Psoas muscle (tissue), 8 donors: ENCODE measurements around the gene ATF6. TPM values are rescaled to one million over a fixed set of nuclear protein-coding genes. Genes with fewer than 3 reads are reported as not detected.
"Not testable (repeated sequence)": the region's sequence is repeated elsewhere in the genome, so short reads cannot be mapped to it uniquely, and the experiment has no call there.

Source experiments
- ATAC-seq, 4 donors: fragments of 200-7000 bp; cut with Tn5 transposase; one replicate each; pipeline ENCODE4 v1.9.1; 2020; ENCODE audit warnings: moderate library complexity in 3 of 4, mild to moderate bottlenecking in 2 of 4
- DNase-seq, 2 donors: peaks; one replicate each; pipeline ENCODE4 v3.0.0-alpha.2; 2020
- H3K27ac ChIP-seq: fragments of 200-600 bp; one replicate; pipeline ENCODE4 v1.8.0; 2022
- H3K27me3 ChIP-seq, 3 donors: fragments of 200-600 bp in 1 of 3; one replicate each; pipeline versions ENCODE4 v1.6.1 to v1.8.0; 2013 to 2022; ENCODE audit warnings: low read length in 2 of 3, mild to moderate bottlenecking in 2 of 3, moderate library complexity in 1 of 3; ENCODE audit not compliant: insufficient read depth in 3 of 3
- H3K36me3 ChIP-seq, 2 donors: fragments of 200-600 bp in 1 of 2; one replicate each; pipeline versions ENCODE4 v1.6.1 to v1.8.0; 2013 to 2022; ENCODE audit warnings: low read depth in 1 of 2, mild to moderate bottlenecking in 1 of 2, moderate library complexity in 1 of 2; ENCODE audit not compliant: insufficient read depth in 1 of 2
- H3K4me1 ChIP-seq: fragments of 200-600 bp; one replicate; pipeline ENCODE4 v1.8.0; 2022
- H3K4me3 ChIP-seq: fragments of 200-600 bp; one replicate; pipeline ENCODE4 v1.8.0; 2022; ENCODE audit warnings: mild to moderate bottlenecking
- H3K9me3 ChIP-seq: fragments of 200-600 bp; one replicate; pipeline ENCODE4 v1.8.0; 2022
- CTCF ChIP-seq: fragments of 200-600 bp; IDR thresholded peaks from one replicate; pipeline ENCODE4 v1.8.0; 2022; ENCODE audit warnings: antibody characterized with exemption
- WGBS, 3 donors: extraction: QIAGEN DNeasy Blood & Tissue Kit; methylation state at CpG; one replicate each; pipeline versions ENCODE4 v1.1.6 to v1.1.7; 2013; 5-methylcytosine and 5-hydroxymethylcytosine counted together
- intact Hi-C, 2 donors: fragments of 100-400 bp; cut with DNase I; formaldehyde crosslinking; loops; one replicate each; pipeline versions ENCODE4 v1.11.0 to v1.14.2; 2022
- polyA plus RNA-seq, 3 donors: library from polyadenylated mRNA; stranded (reverse); fragments of 200-250 nt; gene quantifications; one replicate each; pipeline ENCODE4 v1.2.3, GENCODE V29; 2013
- total RNA-seq, 4 donors: library from RNA; stranded (reverse); fragmentation: NEBNext Ultra II Directional in 2 of 4; extraction: Animal tissue kit (Norgen Biotek cat#: 25700) in 2 of 4; gene quantifications; one replicate each; pipeline versions ENCODE4 v1.2.1 to v1.2.4, GENCODE V29; 2021 to 2023
- donor health status: healthy with polysubstance abuse.
- donor health status: DM: no; HTN: no; CAD: no; lungs with moderate emphysema.
- donor health status: Bipolar disorder and iron deficiency.
- donor health status: healthy.
- donor health status: DM: yes; HTN: yes; CAD: no.
- donor health status: DM: no; HTN: no; CAD: no.
- donor health status: DM: no; HTN: no; CAD: no.
- donor health status: DM: yes; HTN: yes; CAD: no.

Gene ATF6
- total and polyA plus RNA-seq, 7 donors, result 6.4 to 17.1 (median 11.0) TPM

- H3K27ac ChIP-seq, result no peak overlapping the region
- TF ChIP-seq CTCF, result no peak
- H3K9me3 ChIP-seq, result no peaks in the 10 kb centered on the region
- H3K4me1 ChIP-seq, result peaks cover 10% of the 10 kb centered on the region
- DNase-seq (no peak), ATAC-seq (peak in 3 of 4 donors; percentile 51 to 78 (median 58))
- 35 to 45% (median 44%) methylated on average over 2 of the region's 2 CpGs for WGBS, 3 donors
- peaks cover 0 to 21% of the 10 kb centered on the region in 2 donors for H3K36me3 ChIP-seq
- H3K27me3 ChIP-seq, result no peaks in the 10 kb centered on the region
- intact Hi-C loops, result no loop called here
- no peak overlapping the region for H3K4me3 ChIP-seq
Observed at GRCh38 chr1:161827786-161828185, 61.7 kb downstream of the ATF6 start.

DNA sequence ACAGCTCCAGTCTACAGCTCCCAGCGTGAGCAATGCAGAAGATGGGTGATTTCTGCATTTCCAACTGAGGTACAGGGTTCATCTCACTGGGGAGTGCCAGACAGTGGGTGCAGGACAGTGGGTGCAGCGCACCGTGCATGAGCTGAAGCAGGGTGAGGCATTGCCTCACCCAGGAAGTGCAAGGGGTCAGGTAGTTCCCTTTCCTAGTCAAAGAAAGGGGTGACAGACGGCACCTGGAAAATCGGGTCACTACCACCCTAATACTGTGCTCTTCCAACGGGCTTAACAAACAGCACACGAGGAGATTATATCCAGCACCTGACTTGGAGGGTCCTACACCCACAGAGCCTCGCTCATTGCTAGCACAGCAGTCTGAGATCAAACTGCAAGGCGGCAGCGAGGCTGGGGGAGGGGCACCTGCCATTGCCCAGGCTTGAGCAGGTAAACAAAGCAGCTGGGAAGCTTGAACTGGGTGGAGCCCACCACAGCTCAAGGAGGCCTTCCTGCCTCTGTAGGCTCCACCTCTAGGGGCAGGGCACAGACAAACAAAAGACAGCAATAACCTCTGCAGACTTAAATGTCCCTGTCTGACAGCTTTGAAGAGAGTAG lies 66.3 kb downstream of the ATF6 start:
- intact Hi-C loops, H3K4me1 ChIP-seq, DNase-seq, H3K9me3 ChIP-seq, H3K27me3 ChIP-seq, ATAC-seq, H3K4me3 ChIP-seq, H3K27ac ChIP-seq: not testable (repeated sequence)
- peaks cover 0 to 11% of the 10 kb centered on the region in 2 donors for H3K36me3 ChIP-seq
- WGBS, 3 donors, result 97 to 98% (median 97%) methylated on average over 10 of the region's 10 CpGs

DNA sequence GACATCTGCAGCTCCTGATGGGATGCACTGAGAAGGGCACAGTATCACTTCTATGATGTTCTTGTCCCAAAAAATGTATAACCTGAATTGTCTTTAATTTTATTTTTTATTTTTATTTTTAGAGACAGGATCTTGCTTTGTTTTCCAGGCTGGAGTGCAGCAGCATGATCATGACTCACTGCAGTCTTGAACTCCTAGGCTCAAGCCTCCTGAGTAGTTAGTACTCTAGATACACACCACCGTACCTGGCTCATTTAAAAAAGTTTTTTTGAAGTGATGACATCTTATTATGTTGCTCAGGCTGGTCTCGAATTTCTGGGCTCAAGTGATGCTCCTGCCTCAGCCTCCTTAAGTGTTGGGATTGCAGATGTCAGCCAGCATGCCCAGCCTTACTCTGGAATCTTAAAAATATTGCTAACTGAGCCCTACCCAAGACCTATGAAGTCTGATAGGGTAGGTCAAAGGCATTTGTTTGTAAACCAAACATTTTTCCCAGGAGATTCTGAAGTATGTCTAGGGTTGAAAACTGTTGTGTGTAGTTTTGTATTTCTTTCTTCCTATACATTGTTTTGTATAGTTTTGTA lies 68.9 kb downstream of the ATF6 start:
- Histone ChIP-seq H3K4me3 (no peak overlapping the region), H3K27ac (no peak overlapping the region), H3K36me3 (no peaks in the 10 kb centered on the region), H3K4me1 (no peaks in the 10 kb centered on the region), H3K27me3 (no peaks in the 10 kb centered on the region), H3K9me3 (no peaks in the 10 kb centered on the region)
- WGBS, 3 donors, result 63 to 79% (median 66%) methylated on average over 2 of the region's 2 CpGs
- TF ChIP-seq CTCF, result no peak
- intact Hi-C loops, result no loop called here
- no peak for DNase-seq
- no peak for ATAC-seq

DNA sequence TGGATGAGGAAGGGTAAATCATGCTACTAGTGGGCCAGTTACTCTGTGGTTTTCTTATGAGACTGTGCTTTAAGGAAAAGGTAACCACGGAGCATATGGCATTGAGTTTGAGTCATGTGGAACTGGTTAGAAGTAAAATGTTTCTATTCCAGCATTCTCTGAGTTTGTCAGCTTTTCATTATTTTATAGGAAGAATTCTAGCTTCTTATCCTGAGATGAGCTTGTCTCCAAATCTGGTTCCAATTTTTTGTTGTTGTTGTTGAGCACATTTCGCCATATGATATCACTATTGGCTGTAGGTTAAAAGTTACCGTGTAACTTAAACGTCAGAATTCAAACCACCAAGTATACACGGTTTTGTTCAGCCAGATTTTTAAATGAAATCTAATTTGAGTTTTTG lies 69.9 kb downstream of the ATF6 start:
- no peaks in the 10 kb centered on the region for H3K9me3 ChIP-seq
- no peaks in the 10 kb centered on the region for H3K36me3 ChIP-seq
- H3K27ac ChIP-seq, result no peak overlapping the region
- ATAC-seq, result no peak
- TF ChIP-seq CTCF, result no peak
- 47 to 58% (median 51%) methylated on average over 5 of the region's 5 CpGs for WGBS, 3 donors
- no peak for DNase-seq
- no peaks in the 10 kb centered on the region for H3K4me1 ChIP-seq
- H3K27me3 ChIP-seq, result no peaks in the 10 kb centered on the region
- intact Hi-C loops, result no loop called here
- H3K4me3 ChIP-seq, result no peak overlapping the region

- peak; percentile 36 to 69 for DNase-seq
- ATAC-seq, result peak in 3 of 4 donors; percentile 37 to 50 (median 39)
- intact Hi-C loops, result no loop called here
- peaks cover 3% of the 10 kb centered on the region for H3K4me1 ChIP-seq
- H3K9me3 ChIP-seq, result no peaks in the 10 kb centered on the region
- no peaks in the 10 kb centered on the region for H3K36me3 ChIP-seq
- H3K27ac ChIP-seq, result no peak overlapping the region
- no peak overlapping the region for H3K4me3 ChIP-seq
- no peaks in the 10 kb centered on the region for H3K27me3 ChIP-seq
- WGBS, 3 donors, result 36 to 68% (median 46%) methylated on average over 3 of the region's 3 CpGs
- no peak for TF ChIP-seq CTCF
Observed at GRCh38 chr1:161838362-161838761, 72.2 kb downstream of the ATF6 start.
